GM23338 (cell line): ENCODE data around the gene MSS51.

ENCODE experiments used
- EZH2 ChIP-seq: fragments of 200-600 bp; sonication (generic); IDR thresholded peaks from one replicate; pipeline ENCODE4 v1.8.0; 2017; ENCODE audit warnings: antibody characterized with exemption, mild to moderate bottlenecking, low read depth; ENCODE audit not compliant: unreplicated experiment
- TF ChIP-seq, protein P1 (sequence below), 2 experiments: fragments of 200-600 bp in 1 of 2; sonication (generic) in 1 of 2; conservative IDR thresholded peaks; 2 replicates each; pipeline versions ENCODE4 v1.5.1 to v1.6.1; 2016 to 2017; ENCODE audit warnings: antibody characterized with exemption in 2 of 2, low read depth in 2 of 2, mild to moderate bottlenecking in 2 of 2, moderate library complexity in 1 of 2

DNA sequence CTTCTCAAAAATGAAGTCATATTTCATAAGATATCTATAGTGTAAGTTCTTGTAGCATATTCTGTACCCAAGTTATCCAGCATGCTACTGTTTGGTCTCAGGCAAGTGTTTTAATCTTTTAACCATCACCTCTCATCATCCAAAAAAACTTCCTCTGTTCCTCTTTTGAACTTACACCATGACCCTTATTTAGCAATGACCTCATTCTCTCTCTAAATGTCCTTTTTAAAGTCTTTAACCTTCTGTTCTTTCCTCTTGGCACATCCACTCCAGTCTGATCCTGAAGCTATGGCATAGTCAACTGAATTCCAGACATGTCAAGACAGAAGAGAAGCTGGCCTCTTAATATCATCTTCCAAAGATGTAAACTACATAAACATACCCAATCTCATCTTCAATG is 36.2 kb upstream of the MSS51 start:
- TF ChIP-seq, protein P1, sequence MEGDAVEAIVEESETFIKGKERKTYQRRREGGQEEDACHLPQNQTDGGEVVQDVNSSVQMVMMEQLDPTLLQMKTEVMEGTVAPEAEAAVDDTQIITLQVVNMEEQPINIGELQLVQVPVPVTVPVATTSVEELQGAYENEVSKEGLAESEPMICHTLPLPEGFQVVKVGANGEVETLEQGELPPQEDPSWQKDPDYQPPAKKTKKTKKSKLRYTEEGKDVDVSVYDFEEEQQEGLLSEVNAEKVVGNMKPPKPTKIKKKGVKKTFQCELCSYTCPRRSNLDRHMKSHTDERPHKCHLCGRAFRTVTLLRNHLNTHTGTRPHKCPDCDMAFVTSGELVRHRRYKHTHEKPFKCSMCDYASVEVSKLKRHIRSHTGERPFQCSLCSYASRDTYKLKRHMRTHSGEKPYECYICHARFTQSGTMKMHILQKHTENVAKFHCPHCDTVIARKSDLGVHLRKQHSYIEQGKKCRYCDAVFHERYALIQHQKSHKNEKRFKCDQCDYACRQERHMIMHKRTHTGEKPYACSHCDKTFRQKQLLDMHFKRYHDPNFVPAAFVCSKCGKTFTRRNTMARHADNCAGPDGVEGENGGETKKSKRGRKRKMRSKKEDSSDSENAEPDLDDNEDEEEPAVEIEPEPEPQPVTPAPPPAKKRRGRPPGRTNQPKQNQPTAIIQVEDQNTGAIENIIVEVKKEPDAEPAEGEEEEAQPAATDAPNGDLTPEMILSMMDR (conservative IDR thresholded peaks at IDR 0.05; ENCODE audit: low read depth in 2 of 2) = no peak
- TF ChIP-seq EZH2 = no peak
